ENCODE data around the gene C19orf53. TPM values are rescaled to one million over a fixed set of nuclear protein-coding genes. Genes with fewer than 3 reads are reported as not detected.

C19orf53 gene
- total and polyA plus RNA-seq, 9 of the 15 experiments (the other 6 are each of a cell fraction or from before 2014, with no cell fraction given) = 98.5 to 441 (median 164) TPM

DNA sequence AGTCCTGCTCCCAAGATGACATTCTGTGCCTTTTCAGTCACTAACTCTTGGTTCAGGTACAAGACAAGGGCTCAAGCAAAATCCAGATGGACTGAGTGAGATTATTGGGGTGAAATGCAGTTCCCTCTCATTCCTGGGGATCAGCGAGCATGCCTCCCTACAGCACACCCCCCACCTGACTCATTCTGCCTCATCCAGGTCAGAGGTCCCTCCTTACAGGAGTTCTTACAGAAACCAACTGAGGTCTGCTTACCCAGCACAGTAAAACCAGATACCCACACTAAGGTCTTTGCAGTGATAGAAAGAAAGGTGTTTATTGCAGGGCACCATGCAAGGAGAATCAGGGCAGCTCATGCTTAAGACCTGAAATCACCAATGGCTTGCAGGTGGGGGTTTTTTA lies 31.5 kb upstream of the C19orf53 start (continued):
- TF ChIP-seq, protein P1, sequence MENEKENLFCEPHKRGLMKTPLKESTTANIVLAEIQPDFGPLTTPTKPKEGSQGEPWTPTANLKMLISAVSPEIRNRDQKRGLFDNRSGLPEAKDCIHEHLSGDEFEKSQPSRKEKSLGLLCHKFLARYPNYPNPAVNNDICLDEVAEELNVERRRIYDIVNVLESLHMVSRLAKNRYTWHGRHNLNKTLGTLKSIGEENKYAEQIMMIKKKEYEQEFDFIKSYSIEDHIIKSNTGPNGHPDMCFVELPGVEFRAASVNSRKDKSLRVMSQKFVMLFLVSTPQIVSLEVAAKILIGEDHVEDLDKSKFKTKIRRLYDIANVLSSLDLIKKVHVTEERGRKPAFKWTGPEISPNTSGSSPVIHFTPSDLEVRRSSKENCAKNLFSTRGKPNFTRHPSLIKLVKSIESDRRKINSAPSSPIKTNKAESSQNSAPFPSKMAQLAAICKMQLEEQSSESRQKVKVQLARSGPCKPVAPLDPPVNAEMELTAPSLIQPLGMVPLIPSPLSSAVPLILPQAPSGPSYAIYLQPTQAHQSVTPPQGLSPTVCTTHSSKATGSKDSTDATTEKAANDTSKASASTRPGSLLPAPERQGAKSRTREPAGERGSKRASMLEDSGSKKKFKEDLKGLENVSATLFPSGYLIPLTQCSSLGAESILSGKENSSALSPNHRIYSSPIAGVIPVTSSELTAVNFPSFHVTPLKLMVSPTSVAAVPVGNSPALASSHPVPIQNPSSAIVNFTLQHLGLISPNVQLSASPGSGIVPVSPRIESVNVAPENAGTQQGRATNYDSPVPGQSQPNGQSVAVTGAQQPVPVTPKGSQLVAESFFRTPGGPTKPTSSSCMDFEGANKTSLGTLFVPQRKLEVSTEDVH (IDR thresholded peaks at IDR 0.05; ENCODE audit: low read depth, partially characterized antibody) = no peak
- TF ChIP-seq, protein P2, sequence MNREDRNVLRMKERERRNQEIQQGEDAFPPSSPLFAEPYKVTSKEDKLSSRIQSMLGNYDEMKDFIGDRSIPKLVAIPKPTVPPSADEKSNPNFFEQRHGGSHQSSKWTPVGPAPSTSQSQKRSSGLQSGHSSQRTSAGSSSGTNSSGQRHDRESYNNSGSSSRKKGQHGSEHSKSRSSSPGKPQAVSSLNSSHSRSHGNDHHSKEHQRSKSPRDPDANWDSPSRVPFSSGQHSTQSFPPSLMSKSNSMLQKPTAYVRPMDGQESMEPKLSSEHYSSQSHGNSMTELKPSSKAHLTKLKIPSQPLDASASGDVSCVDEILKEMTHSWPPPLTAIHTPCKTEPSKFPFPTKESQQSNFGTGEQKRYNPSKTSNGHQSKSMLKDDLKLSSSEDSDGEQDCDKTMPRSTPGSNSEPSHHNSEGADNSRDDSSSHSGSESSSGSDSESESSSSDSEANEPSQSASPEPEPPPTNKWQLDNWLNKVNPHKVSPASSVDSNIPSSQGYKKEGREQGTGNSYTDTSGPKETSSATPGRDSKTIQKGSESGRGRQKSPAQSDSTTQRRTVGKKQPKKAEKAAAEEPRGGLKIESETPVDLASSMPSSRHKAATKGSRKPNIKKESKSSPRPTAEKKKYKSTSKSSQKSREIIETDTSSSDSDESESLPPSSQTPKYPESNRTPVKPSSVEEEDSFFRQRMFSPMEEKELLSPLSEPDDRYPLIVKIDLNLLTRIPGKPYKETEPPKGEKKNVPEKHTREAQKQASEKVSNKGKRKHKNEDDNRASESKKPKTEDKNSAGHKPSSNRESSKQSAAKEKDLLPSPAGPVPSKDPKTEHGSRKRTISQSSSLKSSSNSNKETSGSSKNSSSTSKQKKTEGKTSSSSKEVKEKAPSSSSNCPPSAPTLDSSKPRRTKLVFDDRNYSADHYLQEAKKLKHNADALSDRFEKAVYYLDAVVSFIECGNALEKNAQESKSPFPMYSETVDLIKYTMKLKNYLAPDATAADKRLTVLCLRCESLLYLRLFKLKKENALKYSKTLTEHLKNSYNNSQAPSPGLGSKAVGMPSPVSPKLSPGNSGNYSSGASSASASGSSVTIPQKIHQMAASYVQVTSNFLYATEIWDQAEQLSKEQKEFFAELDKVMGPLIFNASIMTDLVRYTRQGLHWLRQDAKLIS (CRISPR knock-in tag; IDR thresholded peaks at IDR 0.05) = no peak
- TF ChIP-seq RFX7 (CRISPR knock-in tag; IDR thresholded peaks at IDR 0.05) = no peak
- no peak for TF ChIP-seq TEAD1 (CRISPR knock-in tag; IDR thresholded peaks at IDR 0.05)
- TF ChIP-seq HNRNPLL (IDR thresholded peaks at IDR 0.05; ENCODE audit: low read depth, low read length, poor library complexity, severe bottlenecking) = no peak

Measured in K562 (cell line).